ENCODE data around the gene OARD1. TPM values are rescaled to one million over a fixed set of nuclear protein-coding genes. Genes with fewer than 3 reads are reported as not detected.
A peak's percentile ranks its signal among the peaks of the same experiment; 100 is the strongest.
"Not testable (repeated sequence)": the region's sequence is repeated elsewhere in the genome, so short reads cannot be mapped to it uniquely, and the experiment has no call there.

OARD1 gene
- total RNA-seq, 4 donors from 2014 or later: 14.3 to 20.2 (median 15.1) TPM

DNA sequence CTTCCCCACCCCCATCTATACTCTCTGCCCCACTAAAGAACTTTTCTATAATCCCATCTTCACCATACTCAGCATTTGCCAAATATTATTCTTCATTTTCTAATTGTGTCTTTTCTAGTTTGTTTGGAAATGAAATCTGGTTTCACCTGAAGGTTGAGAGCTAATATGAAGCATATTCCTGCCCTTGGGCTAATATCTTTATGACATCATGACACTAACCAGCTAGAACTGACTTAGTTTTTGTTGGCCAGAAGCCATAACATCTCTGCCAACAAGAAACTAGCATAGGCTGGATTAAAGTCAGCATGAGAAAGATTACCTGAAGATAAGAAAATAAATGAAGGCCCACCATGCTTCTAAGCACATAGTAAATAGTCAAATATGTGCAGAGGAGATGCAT lies 49.9 kb downstream of the OARD1 start:
- Histone ChIP-seq H3K36me3 (no peaks in the 10 kb centered on the region), H3K4me1 (peaks cover 2 to 11% of the 10 kb centered on the region in 2 donors), H3K9me3 (no peaks in the 10 kb centered on the region), H3K27ac (no peak overlapping the region), H3K4me3 (no peak overlapping the region), H3K27me3 (no peaks in the 10 kb centered on the region)
- ATAC-seq (no peak), DNase-seq (no peak)
- intact Hi-C loops (cut with DNase I; ENCODE audit: low total_unique reads): loop anchor here (10.0 kb wide), 1 partner anchor 1037 kb away; no protein-coding TSS in a partner anchor
- TF ChIP-seq POLR2A (IDR thresholded peaks at IDR 0.05): no peak
- TF ChIP-seq, protein P1, sequence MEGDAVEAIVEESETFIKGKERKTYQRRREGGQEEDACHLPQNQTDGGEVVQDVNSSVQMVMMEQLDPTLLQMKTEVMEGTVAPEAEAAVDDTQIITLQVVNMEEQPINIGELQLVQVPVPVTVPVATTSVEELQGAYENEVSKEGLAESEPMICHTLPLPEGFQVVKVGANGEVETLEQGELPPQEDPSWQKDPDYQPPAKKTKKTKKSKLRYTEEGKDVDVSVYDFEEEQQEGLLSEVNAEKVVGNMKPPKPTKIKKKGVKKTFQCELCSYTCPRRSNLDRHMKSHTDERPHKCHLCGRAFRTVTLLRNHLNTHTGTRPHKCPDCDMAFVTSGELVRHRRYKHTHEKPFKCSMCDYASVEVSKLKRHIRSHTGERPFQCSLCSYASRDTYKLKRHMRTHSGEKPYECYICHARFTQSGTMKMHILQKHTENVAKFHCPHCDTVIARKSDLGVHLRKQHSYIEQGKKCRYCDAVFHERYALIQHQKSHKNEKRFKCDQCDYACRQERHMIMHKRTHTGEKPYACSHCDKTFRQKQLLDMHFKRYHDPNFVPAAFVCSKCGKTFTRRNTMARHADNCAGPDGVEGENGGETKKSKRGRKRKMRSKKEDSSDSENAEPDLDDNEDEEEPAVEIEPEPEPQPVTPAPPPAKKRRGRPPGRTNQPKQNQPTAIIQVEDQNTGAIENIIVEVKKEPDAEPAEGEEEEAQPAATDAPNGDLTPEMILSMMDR (IDR thresholded peaks at IDR 0.05 in 4 of 5, conservative IDR thresholded peaks at IDR 0.05 in 1 of 5): no peak
- in situ Hi-C loops (cut with MboI; ENCODE audit: low sequenced_read_pairs in 4 of 4): loop anchor here (5.0 to 25.0 kb wide), 4 partner anchors 125 to 1667 kb away; no protein-coding TSS in a partner anchor

DNA sequence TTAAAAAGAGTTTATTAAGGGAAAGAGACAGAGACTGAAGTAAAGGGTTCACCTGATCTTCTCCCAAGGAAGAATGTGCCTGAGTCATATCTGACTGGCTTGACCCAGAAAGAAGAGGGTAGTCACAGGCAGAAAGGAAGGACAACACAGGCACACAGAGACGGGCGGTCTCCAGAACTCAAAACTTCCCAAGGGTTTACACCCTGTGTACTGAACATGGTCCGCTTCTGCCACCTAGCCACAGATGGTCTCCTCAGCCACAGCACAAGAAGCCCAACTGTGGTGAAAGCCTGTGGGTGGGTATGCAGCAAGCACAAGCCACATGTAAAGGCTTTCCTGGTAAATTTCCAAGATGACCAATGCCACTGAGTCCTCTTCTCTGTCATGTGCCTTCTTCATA lies 50.3 kb downstream of the OARD1 start:
- in situ Hi-C loops (cut with MboI; ENCODE audit: low sequenced_read_pairs in 4 of 4): loop anchor here (5.0 to 25.0 kb wide), 4 partner anchors 125 to 1667 kb away; no protein-coding TSS in a partner anchor
- H3K36me3 ChIP-seq: no peaks in the 10 kb centered on the region

DNA sequence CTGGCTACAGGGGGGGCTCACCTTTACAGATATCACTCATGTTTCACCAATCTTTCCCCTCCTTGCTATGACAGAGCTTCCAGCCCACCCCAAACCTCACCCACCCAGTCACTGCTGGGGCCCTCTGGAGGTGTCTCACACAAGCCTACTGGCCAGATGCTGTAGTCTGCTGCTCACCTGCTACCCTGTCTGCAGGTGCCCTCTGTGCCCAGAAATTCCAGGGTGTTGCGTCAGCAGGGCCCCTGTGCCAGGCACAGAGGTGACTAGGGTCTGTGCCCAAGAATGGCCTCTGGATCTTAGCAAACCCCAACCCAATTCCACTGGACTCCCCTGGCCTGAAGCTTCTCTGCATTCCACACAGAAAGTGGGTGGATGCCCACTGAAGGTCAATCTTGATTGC lies 54.5 kb downstream of the OARD1 start:
- DNase-seq: no peak
- TF ChIP-seq POLR2A (IDR thresholded peaks at IDR 0.05): no peak
- TF ChIP-seq, protein P1 (IDR thresholded peaks at IDR 0.05 in 4 of 5, conservative IDR thresholded peaks at IDR 0.05 in 1 of 5): no peak
- Histone ChIP-seq H3K9me3 (no peaks in the 10 kb centered on the region), H3K4me1 (peaks cover 0 to 8% of the 10 kb centered on the region in 2 donors), H3K27me3 (no peaks in the 10 kb centered on the region), H3K4me3 (no peak overlapping the region), H3K27ac (no peak overlapping the region), H3K36me3 (no peaks in the 10 kb centered on the region)
- ATAC-seq: no peak
- in situ Hi-C loops (cut with MboI; ENCODE audit: low sequenced_read_pairs in 4 of 4): loop anchor here in 3 of 4 donors (25.0 kb wide), 1 partner anchor 1030 kb away; no protein-coding TSS in a partner anchor
- intact Hi-C loops (cut with DNase I; ENCODE audit: low total_unique reads): no loop called here

More for the DNA sequence above, 50.3 kb downstream of the OARD1 start:
- Histone ChIP-seq H3K4me1 (peaks cover 0 to 8% of the 10 kb centered on the region in 2 donors), H3K9me3 (no peaks in the 10 kb centered on the region), H3K27me3 (no peaks in the 10 kb centered on the region), H3K27ac (peak overlapping the region in 1 of 4 donors; percentile 29), H3K4me3 (no peak overlapping the region)
- TF ChIP-seq POLR2A (IDR thresholded peaks at IDR 0.05): no peak
- TF ChIP-seq, protein P1 (IDR thresholded peaks at IDR 0.05 in 4 of 5, conservative IDR thresholded peaks at IDR 0.05 in 1 of 5): peak in 2 of 5 experiments; percentile 29 to 31
- DNase-seq (no peak), ATAC-seq (peak; percentile 84 to 87)
- intact Hi-C loops (cut with DNase I; ENCODE audit: low total_unique reads): loop anchor here (10.0 kb wide), 1 partner anchor 1037 kb away; no protein-coding TSS in a partner anchor

DNA sequence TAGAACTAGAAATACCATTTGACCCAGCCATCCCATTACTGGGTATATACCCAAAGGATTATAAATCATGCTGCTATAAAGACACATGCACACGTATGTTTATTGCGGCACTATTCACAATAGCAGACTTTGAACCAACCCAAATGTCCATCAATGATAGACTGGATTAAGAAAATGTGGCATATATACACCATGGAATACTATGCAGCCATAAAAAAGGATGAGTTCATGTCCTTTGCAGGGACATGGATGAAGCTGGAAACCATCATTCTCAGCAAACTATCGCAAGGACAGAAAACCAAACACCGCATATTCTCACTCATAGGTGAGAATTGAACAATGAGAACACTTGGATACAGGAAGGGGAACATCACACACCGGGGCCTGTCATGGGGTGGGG lies 56.3 kb downstream of the OARD1 start:
- intact Hi-C loops (cut with DNase I; ENCODE audit: low total_unique reads); H3K4me3 ChIP-seq; ATAC-seq; H3K27ac ChIP-seq; H3K27me3 ChIP-seq; DNase-seq; H3K9me3 ChIP-seq; H3K36me3 ChIP-seq; H3K4me1 ChIP-seq: not testable (repeated sequence)
- in situ Hi-C loops (cut with MboI; ENCODE audit: low sequenced_read_pairs in 4 of 4): loop anchor here in 3 of 4 donors (25.0 kb wide), 1 partner anchor 1029 kb away; no protein-coding TSS in a partner anchor

DNA sequence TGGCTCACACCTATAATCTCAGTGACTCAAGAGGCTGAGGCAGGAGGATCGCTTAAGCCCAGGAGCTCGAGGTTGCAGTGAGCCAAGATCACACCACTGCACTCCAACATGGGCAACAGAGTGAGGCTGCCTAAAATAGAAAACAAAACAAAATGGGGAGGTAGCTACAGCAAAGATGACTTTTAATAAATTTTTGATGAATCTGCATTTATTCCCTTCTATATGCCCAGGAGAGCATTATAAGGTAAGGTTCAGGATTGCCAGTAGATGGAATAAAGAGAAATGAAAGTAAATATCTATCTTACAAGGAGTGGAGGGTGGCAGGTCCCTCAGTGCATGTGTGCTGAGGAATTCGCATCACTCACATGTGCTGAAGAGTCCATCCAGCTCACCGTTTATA lies 57.4 kb downstream of the OARD1 start:
- TF ChIP-seq POLR2A (IDR thresholded peaks at IDR 0.05): no peak
- Histone ChIP-seq H3K9me3 (no peaks in the 10 kb centered on the region), H3K4me1 (no peaks in the 10 kb centered on the region), H3K27ac (no peak overlapping the region), H3K4me3 (no peak overlapping the region), H3K36me3 (no peaks in the 10 kb centered on the region), H3K27me3 (no peaks in the 10 kb centered on the region)
- DNase-seq (no peak), ATAC-seq (no peak)
- intact Hi-C loops (cut with DNase I; ENCODE audit: low total_unique reads) (no loop called here), in situ Hi-C loops (cut with MboI; ENCODE audit: low sequenced_read_pairs in 4 of 4) (loop anchor here in 3 of 4 donors (25.0 kb wide), 1 partner anchor 1027 kb away; no protein-coding TSS in a partner anchor)

Other genes with a start within 250 kb of the OARD1 start
- gene UNC5CL, start 33.1 kb downstream of the OARD1 start, total RNA-seq: under 1 TPM; 0.20 to 0.52 (median 0.29) TPM
- not detected for gene TSPO2, start 29.9 kb downstream of the OARD1 start, total RNA-seq
- gene APOBEC2, start 19.2 kb downstream of the OARD1 start, total RNA-seq: 100 to 1,000 TPM in 2 of 4 donors, 10 to 100 TPM in 2; 93.9 to 315 (median 106) TPM
- gene NFYA, start 618 bp upstream of the OARD1 start, total RNA-seq: 10 to 100 TPM in 2 of 4 donors, 1 to 10 TPM in 2; 7.2 to 11.6 (median 9.7) TPM
- gene TREML1, start 82.0 kb upstream of the OARD1 start, total RNA-seq: not detected
- under 1 TPM in 2 of 4 donors, not detected in 2; 0.46 to 0.53 TPM for gene TREM2, start 90.8 kb upstream of the OARD1 start, total RNA-seq
- gene TREML2, start 128.8 kb upstream of the OARD1 start, total RNA-seq: under 1 TPM in 2 of 4 donors, not detected in 2; 0.09 to 0.10 TPM
- not detected for gene TREML4, start 156.0 kb upstream of the OARD1 start, total RNA-seq
- gene TREM1, start 214.3 kb upstream of the OARD1 start, total RNA-seq: 1 to 10 TPM in 1 of 4 donors, under 1 TPM in 1, not detected in 2; 0.95 to 2.6 TPM